Muscle of arm (tissue), 12 donors: ENCODE measurements around the gene NR6A1. TPM values are rescaled to one million over a fixed set of nuclear protein-coding genes. Genes with fewer than 3 reads are reported as not detected.

Experiments
- DNase-seq: peaks from one replicate; pipeline ENCODE4 v3.0.0-alpha.2; 2013
- polyA plus RNA-seq, 12 donors: library from polyadenylated mRNA; unstranded; fragments of 120-200 nt; gene quantifications; one replicate each; pipeline ENCODE4 v1.2.1, GENCODE V29; 2013; ENCODE audit not compliant: insufficient read length in 12 of 12

Gene NR6A1
- polyA plus RNA-seq, 12 donors = 0.62 to 2.4 (median 1.1) TPM; not detected in 1

DNA sequence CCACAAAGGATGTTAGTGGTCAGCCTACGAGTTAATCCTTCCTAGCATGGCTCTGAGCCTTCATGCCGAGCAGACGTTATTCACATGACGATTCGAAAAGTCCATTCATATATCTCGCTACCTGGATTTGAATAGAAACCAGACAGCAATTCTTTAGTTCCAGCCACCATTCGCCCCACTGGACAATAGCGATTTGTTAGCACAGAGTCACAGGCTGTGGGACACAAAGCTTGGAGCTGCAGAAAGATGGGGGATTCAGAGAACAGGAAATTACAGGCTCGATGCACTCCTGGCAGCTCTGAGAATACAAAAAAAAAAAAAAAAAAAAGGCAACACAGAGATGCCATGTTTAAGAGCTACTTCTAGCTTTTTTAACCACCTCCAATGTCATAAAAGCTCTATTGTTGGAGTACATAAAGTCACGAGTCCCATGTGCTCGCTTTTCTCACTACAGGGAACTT is 110.7 kb downstream of the NR6A1 start:
- peak; percentile 74 for DNase-seq

DNA sequence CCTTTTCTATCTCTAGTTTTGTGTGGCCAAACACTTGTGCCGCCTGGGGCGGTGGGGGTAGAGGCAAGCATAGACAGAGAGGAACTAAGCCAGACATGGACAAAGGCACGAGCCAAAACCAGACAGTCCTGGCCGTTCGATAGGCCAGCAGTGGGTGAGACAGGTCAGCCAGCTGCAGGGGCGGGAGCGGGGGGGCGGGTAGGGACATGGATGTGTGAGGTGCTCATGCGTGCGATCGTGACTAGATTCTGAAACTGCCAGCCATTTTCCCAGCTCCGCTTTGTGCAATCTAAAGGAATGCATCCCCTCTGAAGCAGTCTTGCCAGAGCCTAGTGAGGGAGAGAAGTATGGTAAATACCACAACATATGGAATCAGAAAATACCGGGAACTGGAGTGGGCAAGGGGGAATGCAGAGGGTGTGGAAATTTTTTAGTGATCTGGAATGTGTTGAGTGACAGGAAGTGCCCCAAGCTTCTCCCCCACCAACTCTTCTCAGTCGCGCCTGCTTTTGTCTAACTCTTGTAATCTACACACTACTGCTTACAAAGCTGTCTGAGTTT is 111.9 kb downstream of the NR6A1 start:
- peak; percentile 83 for DNase-seq

DNA sequence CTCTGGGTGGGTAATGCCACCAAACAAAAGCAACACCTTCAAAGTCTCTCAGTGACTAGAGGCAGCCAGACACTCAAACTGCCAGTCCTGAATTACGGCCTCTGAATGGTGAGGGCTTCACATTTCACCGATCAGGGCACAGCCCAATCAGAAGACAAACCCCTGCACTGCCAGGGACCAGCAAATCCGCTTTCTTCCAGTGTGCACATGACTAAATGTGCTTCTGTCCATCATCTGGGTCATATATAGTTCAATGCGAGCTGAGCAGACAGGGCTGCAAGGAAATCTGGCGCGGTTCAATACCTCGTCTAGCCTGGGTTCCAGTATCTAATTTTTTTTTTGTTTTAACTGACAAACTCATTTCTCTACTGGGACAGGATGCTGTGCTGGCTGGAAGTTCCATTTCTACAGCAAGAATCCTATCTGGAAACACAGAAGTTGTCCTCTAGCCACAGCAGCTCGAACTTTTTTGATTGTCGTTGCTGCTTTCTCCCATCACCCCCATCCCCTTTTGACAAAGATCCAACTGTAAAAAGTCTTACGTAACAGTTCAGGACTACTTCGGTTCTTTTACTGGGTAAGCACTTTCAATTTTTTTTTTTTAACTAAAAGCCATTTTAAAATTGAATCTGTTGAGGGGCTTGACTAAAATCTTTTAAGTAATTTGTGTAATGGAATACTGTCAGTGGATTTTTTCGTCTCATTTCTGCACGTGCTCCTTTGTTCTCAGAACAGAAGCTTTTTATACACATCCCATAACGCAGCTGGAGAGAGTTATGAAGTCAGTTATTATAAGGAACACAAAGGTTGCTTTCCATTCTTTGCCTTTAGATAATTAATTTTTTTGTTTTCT is 112.7 kb downstream of the NR6A1 start:
- DNase-seq = peak; percentile 93

DNA sequence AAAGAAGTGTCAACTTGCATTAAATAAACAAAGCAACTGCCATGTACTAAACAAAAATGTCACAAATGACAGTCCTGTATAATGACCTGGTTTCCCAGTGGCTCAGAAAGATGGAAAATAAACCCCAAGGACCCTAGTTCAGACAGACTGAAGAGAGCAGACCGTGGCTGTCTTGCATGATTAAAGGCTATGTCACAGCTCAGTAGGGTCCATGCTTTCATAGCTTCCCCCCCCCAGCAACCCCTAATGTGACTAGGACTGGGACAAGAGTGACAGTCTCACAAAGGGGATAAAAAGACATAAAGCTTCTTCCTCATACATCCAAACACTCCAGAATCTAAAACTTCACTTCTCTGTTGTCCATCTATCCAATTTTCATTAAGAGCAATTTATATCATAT is 113.6 kb downstream of the NR6A1 start:
- DNase-seq = no peak

DNA sequence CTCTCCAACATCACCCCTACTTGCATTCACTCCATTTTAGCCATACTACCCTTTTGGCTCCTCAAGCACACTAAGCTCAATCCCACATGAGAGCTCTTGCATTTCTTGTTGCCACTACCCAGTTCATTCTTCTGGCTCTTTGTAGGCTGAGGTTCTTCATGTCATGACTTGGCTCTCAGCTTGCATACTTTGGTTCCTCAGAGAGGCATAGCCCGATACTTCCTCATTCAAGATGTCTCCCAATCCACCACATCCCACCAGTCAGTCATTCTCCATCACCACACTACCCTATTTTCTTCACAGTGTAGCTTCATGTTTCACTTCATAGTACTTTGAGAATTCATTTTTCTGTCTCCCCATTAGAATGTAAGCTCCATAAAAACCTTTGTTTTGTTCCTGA is 116.7 kb downstream of the NR6A1 start:
- DNase-seq = no peak

DNA sequence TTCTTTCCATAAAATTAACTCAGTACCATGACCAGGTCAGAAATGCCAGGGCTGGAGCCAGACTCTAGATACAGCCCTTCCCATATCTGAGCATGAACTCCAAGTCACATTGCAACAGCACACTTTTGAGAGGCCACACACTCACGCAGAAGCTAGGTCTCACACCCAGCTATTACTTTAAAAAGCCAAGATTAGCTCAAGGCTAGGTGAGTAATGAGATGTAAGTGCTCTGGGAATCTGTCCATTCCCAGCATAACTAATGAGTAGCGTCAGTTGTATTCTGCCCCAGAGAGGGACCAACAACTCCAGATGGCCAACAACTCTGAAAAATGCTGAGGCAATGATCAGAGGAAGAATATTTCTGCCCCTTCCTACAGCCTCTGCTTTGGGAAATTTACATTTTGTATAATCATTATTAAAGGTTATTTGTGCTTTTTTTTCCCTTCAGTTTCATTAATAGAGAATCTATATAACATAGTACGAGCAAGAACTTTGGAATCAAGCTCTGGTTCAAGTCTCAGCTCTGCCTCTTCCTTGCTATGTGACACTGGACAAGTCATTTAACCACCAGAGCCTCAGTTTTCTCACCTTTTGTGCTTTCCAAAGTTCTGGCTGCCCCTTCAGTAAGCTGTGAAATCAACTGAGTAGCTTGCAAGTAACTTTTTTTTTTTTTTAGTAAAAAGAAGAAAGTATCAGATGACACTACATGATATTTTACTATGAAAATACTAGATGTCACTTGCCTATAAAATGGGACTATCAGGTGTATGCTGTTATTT is 118.3 kb downstream of the NR6A1 start:
- no peak for DNase-seq

DNA sequence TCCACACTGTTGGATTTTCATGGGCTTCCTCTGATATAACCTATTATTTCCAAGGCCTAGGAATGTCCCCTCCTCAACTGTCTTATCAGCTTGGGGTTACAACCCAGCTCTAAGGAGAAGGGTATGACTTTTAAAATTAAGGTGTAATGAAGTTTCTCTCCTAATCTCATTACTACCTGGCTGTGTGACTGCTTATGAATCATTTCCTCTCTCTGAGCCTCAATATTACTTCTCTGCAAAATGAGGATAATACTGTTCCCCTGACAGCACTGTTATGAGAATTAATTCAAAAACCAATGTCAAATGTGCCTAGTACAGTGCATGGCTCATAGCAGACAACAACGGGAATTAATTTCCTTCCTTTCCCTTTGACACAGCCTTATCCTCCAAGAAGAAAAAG is 118.9 kb downstream of the NR6A1 start:
- no peak for DNase-seq

DNA sequence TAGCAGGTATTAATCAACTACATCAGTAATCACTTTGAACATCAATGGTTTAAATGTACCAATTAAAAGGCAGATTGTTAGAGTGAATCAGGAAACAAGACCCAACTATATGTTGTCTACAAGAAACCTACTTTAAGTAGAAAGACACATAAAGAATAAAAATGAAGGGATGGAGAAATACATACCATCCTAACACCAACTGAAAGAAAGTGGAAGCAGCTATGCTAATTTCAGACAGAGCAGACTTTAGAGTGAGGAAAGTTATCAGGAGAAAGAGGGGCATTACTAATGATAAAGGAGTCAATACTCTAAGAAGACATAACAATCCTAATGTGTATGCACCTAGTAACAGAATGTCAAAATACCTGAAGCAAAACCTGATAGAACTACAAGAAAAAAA is 125.8 kb downstream of the NR6A1 start:
- DNase-seq = no peak

DNA sequence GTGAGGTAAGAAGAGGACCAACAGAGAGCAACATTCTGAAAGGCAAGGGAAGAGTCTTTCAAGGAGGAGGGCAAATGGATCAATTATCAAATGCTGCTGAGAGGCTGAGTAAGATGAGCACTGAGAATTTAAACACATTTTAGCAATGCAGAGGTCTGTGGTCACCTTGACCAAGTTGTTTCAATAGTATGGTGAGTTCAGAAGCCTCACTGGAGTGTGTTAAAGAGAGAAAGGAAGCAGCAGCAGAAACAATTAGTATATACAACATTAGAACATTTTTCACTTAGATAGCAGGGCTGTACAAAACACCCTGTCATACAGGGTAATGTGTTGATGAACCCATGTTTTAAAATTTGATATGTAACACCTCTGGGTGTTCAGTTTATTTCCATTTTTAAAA is 131.5 kb downstream of the NR6A1 start:
- DNase-seq = no peak

DNA sequence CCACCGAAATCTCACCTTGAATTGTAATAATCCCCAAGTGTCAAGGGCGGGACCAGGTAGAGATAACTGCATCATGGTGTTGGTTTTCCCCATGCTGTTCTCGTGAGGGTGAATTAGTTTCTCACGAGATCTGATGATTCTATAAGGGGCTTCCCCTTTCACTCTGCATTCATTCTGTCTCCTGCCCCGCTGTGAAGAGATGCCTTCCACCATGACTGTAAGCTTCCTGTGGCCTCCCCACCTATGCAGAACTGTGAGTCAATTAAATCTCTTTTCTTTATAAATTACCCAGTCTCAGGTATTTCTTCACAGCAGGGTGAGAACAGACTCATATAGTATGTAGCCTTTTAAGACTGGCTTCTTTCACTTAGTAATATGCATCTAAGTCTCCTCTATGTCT is 135.8 kb downstream of the NR6A1 start:
- DNase-seq = no peak

DNA sequence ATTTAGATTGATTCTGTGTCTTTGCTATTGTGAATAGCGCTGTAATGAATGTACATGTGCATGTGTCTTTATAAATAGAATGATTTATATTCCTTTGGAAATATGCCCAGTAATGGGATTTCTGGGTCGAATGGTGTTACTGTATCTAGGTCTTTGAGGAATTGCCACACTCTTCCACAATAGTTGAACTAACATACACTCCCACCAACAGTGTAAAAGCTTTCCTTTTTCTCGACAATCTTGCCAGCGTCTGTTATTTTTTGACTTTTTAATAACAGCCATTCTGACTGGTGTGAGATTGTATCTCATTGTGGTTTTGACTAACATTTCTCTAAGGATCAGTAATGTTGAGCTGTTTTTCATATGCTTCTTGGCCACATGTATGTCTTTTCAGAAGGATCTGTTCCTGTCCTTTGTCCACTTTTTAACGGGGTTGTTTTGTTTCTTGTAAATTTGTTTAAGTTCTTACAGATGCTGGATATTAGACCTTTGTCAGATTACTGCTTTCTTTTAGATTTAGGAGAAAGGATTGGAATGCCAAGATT is 139.0 kb downstream of the NR6A1 start:
- peak; percentile 24 for DNase-seq

DNA sequence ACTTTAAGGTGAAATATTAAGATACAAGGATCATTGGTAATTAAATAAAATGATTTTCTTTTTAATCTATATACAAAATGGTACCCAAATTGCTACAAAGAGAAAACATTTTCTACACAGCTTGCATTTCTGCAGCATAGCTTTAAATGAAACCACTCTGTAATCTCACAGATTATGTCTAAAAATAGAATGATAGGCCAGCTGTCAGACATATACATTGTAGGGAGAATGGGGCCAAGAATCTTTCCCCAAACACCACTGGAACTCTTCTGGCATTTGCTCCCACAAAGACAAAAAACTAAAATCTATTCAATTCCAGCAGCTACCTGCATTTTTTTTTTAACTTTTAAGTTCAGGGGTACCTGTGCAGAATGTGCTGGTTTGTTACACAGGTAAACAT is 139.8 kb downstream of the NR6A1 start:
- no peak for DNase-seq

DNA sequence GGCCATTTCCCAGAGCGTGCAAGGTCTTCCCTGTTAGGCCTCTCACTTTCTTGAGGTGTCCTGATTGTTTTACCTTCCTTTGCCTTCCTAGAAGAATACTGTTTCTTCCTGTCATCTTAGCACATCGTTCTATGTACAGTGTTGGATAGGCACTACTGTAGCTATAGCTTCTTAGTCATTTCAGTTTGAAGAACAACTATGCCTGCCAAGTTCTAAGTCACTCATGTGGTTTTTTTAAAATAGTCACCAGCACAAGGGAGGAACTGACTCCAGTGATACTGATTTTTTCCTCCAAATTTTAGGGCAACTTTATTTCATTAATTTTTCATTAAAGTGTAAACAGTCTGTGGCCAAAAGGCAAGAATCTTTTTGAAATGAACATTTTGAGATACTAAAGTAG is 141.5 kb downstream of the NR6A1 start:
- no peak for DNase-seq

DNA sequence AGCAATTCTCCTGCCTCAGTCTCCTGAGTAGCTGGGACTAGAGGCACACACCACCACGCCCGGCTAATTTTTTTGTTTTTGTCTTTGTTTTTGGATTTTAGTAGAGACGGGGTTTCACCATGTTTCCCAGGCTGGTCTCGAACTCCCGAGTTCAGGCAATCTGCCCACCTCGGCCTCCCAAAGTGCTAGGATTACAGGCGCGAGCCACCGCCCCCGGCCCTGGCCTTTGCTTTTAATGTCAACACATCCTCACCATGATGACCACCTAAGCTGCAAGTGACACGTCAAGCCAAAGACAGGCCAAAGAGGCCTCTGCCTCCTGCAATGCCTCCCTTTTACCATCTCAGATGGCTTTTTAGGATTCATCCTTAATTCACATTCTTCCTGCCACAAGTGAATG is 142.4 kb downstream of the NR6A1 start:
- no peak for DNase-seq

DNA sequence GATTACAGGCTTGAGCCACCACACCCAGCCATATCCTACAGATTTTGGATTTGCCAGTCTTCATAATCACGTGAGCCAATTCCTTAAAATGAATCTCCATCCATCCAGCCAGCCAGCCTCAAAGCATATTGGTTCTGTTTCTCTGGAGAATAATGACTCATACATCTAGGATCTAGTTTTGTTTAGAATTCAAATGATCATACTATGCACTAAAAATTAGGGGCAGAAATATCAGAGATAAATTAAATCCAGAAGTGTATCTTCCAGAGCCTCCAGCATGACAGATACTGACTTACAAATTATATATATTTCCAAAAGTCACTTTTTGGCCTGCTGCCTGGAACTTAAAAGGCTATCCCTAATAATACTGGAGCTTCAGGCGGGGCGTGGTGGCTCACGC is 144.8 kb downstream of the NR6A1 start:
- DNase-seq = no peak

DNA sequence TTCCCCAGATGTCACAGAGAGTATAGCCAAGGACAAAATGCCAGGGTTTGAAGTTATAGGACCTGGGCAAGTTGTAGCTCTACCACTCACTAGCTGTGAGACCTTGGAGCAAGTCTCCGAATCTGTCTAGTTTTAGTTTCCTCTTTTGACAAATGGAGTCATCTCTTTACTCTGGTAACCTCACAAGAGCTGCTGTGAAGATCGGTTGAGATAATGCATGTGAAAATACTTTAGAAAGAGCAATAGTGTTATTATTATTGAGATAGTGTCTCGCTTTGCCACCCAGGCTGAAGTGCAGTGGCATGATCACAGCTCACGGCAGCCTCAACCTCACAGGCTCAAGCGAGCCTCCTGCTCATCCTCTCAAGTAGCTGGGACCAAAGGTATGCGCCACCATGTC is 146.0 kb downstream of the NR6A1 start:
- DNase-seq = no peak

DNA sequence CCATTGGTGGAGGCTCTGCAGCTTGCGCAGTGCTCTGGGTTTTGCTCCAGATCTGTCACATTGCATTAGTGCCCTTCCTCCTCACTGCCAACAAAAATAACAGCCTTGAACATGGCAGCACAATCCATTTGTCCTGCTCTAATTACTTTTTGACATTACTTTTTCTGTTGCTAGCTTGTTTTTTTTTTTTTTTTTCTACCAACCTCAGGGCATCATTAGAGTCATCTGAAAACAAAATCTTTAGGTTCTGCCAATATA is 146.4 kb downstream of the NR6A1 start:
- DNase-seq = no peak

DNA sequence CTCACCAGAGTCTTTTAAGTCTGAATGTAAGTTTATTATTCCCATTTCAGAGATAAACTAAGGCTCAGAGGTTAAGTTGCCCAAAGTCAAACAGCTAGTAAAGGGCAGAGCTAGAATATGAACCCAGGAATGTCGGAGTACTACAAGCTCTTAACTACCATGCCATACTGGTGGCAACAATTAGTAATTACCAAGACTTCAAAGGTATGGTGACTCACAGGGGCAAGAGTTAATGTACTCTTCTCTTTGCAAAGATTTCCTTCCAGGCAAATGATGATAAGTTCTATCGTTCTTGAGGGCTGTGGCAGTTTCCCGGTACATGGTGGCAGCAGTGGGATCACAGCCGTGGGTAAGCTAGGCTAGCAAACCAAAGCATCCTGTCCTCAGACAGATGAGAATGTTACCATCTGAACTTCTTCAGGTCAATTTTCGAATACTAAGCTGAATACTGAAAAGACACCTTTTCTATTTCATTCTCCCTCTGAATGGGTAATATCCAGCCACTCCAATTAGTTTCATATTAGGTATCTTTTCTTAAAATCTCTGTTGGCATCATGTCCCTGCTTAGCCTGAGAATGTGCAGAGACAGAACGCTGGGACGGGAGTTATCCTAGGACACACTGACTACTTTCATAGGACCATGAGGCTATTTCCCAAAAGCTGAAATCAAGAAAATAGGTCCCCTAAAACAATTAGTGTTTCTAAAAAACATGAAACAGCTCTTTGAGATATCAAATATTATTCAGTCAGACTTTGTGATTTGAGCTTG is 147.0 kb downstream of the NR6A1 start:
- no peak for DNase-seq

DNA sequence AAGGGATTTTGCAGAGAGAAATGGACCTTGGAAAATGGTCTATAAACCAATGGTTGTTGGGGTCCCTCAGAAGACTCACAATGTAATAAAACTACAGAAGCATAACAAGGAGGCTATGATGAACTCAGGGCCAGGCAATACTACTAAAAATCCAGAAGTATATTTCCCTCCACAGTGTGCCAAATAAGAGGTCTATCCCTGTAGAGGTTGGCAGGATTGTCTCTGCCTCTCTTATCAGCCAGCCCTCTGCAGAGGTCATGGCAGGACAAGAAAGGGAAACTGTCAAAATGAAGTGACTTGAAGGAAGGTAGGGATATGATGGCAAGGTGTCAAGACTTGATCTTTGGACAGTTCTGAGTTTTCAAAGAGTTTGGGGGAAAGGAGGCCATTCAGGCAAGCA is 148.2 kb downstream of the NR6A1 start:
- DNase-seq = no peak

DNA sequence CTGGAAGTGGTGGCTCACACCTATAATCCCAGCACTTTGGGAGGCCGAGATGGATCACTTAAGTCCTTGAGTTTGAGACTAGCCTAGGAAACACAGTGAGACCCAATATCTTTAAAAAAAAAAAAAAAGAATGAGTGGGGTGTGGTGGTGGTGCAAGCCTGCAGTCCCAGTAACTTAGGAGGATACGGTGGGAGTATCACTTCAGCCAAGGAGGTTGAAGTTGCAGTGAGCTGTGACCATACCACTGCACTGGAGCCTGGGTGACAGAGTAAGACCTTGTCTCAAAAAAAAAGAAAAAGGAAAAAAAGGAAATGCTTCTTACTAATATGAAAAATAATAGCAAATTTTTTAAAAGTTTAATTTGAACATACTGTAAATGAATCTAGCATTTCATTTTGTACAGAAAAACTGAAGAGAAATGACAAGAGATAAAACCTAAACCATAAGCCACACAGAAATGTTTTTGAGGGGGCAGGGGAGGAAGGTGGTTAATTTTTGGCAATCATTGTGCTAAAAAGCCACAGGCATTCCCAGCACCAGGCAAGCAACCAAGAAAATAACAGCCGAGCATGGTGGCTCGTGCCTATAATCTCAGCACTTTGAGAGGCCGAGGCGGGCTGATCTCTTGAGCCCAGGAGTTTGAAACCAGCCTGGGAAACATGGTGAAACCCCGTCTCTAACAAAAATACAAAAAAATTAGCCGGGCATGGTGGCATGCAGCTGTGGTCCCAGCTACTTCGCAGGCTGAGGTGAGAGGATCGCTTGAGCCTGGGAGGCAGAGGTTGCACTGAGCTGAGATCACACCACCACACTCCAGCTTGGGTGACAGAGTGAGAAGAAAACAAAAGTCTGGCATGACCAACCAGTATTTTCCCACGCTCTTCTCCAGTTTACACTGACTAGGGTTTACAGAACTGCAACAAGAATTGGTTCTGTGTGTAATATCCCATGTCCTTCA is 149.5 kb downstream of the NR6A1 start:
- DNase-seq = no peak

DNA sequence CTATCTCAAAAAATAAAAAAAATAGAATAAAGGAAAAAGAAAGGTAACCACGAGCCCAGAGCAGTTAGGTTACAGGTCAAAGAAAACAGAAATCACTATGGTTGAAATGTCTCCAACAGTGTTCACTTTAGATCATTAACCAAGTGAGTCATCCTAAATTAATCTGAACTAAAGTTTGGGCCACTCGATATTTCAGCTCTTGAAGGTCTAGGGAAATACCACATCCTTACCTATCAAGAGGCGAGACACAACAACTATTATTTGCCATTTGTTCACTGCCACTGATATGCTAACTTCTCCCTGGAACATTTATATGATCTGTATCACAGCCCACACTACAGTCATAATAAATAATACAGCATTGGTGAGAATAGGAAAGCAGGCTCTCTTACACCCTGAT is 152.6 kb downstream of the NR6A1 start:
- no peak for DNase-seq
